Measurements from ENCODE around the gene SLC6A13. TPM values are rescaled to one million over a fixed set of nuclear protein-coding genes. Genes with fewer than 3 reads are reported as not detected.
A peak's percentile ranks its signal among the peaks of the same experiment; 100 is the strongest.
"Not testable (repeated sequence)": the region's sequence is repeated elsewhere in the genome, so short reads cannot be mapped to it uniquely, and the experiment has no call there.

Gene SLC6A13
- total RNA-seq, result 3.3 TPM
- long read RNA-seq, partial matches to known transcripts, result 0 of 2 reads
- long read RNA-seq, other reads (novel, unspliced or antisense), result 2 of 2 reads

DNA sequence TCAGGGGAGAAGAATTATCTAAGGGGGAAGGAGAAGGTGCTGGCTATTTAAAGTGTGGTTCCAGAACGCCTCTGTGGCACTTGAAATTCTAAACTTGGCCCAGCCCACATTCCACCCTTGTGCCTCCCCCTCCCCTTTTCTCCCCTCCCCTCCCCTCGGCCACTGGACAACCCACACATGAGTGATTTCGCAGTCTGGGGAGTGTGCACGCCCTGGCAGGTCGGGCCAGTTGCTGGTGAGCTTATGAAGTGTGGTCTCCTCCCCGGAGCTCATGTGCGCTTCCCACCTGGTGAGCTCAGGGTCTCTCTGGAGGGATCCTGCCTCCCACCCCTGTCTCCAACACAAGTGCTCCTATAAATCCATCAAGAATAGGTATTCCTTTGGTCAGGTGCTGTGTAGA is at the start of gene SLC6A13:
Gene SLC6A13, minus strand, starts transcription at position 20 of the 400 bp plus-strand sequence. CDS start 2,784 bp downstream, outside the sequence.
- intact Hi-C loops (cut with DNase I), result no loop called here
- ATAC-seq (ENCODE audit: poor library complexity) (peak; percentile 65), DNase-seq (no peak)

DNA sequence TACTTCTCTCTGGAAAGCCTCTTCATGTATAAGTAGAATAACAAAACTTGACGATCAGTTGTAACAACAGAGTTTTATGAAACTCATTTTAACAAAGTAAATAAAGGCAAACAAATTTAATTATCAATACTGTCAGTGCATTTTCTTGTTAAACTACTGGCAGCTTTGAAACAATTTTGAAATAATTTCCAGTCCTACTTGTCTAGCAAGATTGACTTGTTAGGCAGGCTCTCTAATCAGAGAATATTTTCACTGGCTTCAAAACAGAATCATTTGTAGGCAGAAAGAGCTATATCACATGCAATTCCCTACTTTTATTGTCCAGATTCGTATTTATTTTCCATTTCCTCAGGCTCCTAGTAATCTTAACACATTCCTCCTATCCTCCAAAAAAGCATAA is 45.9 kb upstream of the SLC6A13 start:
- ATAC-seq (ENCODE audit: poor library complexity), result no peak
- no peak for DNase-seq
- intact Hi-C loops (cut with DNase I), result no loop called here

DNA sequence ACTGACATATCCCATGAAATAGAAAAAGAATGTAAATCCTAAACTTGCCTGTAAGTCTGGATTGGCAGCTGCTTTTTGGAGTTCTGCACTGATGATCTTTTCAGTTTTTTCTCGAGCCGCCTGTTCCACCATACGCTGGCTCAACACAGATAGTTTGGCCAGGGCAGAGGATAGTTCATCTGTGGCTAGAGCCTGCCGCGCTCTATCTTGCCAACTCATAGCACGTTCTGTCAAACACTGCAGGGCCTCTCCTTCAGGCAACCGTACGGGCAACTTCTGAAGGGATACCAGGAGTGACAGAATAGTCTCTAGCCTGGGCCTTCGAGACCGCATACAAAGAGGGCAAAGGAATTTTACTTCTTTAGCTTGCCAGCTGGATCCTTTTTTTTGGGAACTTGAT is 44.8 kb upstream of the SLC6A13 start:
- ATAC-seq (ENCODE audit: poor library complexity), result no peak
- DNase-seq, result no peak
- intact Hi-C loops (cut with DNase I), result no loop called here

DNA sequence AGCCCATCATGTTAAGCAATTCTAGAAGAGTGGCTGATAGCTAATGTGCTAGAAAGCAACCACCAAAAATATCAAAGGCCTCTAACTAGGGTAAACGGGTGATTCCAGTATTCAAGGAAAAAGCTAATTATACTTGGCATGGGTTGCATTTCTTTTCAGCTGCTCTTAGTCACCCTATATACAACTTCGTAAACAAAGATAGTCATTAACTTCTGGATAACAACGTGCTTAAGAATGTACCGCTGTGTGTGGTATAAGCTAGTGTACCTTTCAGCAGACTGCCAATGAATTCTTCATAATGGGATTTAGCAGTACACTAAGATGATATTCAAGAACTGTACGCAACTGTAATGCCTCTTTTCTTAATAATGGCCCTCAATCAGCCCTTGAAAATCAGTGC is 42.2 kb upstream of the SLC6A13 start:
- intact Hi-C loops (cut with DNase I), result no loop called here
- DNase-seq (no peak), ATAC-seq (ENCODE audit: poor library complexity) (no peak)

DNA sequence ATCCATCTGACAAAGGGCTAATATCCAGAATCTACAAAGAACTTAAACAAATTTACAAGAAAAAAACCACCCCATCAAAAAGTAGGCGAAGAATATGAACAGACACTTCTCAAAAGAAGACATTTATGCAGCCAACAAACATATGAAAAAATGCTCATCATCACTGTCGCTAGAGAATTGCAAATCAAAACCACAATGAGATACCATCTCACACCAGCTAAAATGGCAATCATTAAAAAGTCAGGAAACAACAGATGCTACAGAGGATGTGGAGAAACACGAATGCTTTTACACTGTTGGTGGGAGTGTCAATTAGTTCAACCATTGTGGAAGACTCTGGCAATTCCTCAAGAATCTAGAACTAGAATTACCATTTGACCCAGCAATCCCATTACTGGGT is 40.1 kb upstream of the SLC6A13 start:
- ATAC-seq (ENCODE audit: poor library complexity); intact Hi-C loops (cut with DNase I); DNase-seq: not testable (repeated sequence)

DNA sequence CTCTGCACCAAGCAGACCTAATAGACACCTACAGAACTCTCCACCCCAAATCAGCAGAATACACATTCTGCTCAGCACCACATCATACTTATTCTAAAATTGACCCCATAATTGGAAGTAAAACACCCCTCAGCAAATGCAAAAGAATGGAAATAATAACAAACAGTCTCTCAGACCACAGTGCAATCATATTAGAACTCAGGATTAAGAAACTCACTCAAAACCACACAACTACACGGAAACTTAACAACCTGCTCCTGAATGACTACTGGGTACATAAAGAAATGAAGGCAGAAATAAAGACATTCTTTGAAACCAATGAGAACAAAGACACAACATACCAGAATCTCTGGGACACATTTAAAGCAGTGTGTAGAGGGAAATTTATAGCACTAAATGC is 37.5 kb upstream of the SLC6A13 start:
- ATAC-seq (ENCODE audit: poor library complexity); DNase-seq; intact Hi-C loops (cut with DNase I): not testable (repeated sequence)

DNA sequence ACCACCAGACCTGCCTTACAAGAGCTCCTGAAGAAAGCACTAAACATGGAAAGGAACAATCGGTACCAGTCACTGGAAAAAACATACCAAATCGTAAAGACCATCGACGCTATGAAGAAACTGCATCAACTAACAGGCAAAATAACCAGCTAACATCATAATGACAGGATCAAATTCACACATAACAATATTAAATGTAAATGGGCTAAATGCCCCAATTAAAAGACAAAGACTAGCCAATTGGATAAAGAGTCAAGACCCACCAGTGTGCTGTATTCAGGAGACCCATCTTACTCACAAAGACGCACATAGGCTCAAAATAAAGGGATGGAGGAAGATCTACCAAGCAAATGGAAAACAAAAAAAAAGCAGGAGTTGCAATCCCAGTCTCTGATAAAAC is 36.9 kb upstream of the SLC6A13 start:
- DNase-seq; intact Hi-C loops (cut with DNase I); ATAC-seq (ENCODE audit: poor library complexity): not testable (repeated sequence)

DNA sequence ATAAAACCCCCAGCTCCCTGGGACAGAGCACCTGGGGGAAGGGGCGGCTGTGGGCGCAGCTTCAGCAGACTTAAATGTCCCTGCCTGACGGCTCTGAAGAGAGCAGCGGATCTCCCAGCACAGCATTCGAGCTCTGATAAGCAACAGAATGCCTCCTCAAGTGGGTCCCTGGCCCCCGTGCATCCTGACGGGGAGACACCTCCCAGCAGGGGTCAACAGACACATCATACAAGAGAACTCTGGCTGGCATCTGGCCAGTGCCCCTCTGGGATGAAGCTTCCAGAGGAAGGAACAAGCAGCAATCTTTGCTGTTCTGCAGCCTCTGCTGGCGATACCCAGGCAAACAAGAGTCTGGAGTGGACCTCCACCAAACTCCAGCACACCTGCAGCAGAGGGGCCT is 35.4 kb upstream of the SLC6A13 start:
- DNase-seq; intact Hi-C loops (cut with DNase I); ATAC-seq (ENCODE audit: poor library complexity): not testable (repeated sequence)

DNA sequence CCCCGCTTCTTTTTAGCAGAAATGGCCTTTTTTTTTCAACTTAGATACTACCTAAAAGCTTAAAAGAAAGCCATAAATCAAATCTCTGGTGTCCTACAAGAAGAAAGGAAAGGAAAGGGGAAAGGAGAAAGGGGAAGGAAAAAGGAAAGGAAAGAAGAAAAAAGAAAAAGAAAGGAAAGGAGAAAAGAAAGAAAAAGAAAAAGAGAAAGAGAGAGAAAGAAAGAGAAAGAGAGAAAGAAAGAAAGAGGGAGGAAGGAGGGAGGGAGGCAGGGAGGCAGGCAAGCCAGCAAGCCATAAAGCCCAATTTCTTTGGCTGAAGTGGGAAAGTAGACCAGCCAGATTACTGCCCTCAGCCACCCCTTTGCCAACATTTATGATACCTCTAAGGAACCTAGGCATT is 32.5 kb upstream of the SLC6A13 start:
- intact Hi-C loops (cut with DNase I), result no loop called here
- ATAC-seq (ENCODE audit: poor library complexity), result no peak
- no peak for DNase-seq

DNA sequence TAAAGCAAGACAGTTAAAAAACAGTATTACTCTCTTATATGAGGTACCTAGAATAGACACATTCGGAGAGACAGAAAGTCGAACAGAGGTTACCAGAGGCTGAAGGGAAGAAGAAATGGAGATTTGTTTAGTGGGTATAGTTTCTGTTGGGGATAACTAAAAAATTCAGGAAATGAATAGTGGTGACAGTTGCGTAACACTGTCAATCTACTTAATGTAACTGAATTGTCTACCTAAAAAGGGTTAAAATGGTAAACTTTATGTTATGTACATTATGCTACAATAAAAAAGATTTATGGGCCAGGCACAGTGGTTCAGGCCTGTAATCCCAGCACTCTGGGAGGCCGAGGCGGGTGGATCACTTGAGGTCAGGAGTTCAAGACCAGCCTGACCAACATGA is 30.6 kb upstream of the SLC6A13 start:
- ATAC-seq (ENCODE audit: poor library complexity), result no peak
- intact Hi-C loops (cut with DNase I), result no loop called here
- no peak for DNase-seq

DNA sequence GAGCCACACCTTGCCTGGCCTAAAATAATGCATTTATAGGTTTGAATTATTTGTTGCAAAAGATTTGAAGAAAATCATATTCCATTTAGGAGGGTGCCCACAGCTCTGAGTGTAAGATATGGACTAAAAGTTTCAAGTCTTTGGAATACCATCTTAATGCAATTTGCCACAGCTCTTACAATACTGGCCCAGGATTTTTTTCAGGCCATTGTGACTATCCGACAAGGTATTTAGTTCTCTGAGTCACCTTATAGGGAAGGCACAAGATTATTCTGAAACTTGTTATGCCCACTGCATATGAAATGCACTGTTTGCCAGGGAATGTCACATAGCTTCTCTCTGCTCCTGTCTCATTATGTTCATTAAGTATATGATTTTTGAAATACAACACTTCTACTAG is 29.6 kb upstream of the SLC6A13 start:
- intact Hi-C loops (cut with DNase I), result no loop called here
- no peak for ATAC-seq (ENCODE audit: poor library complexity)

DNA sequence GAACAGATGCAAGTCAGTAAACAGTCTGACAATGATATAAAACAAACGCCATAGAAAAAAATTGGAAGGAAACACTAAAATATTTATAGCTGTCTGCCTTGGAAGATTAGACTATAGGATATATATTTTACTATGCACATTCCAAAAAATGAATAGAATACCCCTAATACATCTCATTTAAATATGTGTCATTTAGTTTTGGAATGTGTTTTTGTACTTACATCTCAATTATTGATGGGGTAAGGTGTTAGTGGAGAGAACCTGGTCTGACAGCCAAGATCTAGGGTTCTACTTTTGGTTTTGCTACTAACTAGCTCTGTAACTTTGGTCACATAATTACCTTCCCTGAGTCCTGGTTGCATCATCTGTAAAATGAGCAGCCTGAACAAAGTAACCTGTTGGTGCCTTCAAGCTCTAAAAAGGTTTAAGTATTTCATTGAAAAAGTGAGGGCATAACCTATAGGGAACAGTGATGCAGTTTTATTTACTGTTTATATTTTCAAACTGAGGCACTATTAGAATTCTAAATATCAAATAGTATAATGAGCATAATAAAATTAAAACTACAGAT is 28.6 kb upstream of the SLC6A13 start:
- DNase-seq (no peak), ATAC-seq (ENCODE audit: poor library complexity) (no peak)
- intact Hi-C loops (cut with DNase I), result no loop called here

More for the DNA sequence above, 29.6 kb upstream of the SLC6A13 start:
- no peak for DNase-seq

DNA sequence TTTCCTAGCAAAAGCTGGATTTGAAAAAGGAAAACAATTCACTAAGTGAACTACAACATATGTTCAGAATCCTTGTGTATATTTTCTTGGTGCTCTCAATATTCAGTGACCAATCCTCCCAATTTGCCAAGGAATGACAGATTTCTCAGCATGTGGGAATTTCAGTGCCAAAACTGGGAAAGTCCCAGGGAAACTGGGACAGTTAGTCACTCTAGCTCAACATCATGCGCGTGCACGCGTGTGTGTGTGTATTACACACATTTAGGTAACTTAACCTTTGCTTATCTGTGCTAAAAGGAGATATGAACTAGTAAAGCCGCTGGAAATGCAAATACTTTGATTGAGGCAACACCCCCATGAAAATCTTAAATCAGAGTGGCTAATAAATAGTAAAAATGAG is 26.1 kb upstream of the SLC6A13 start:
- ATAC-seq (ENCODE audit: poor library complexity) (peak; percentile 15), DNase-seq (peak; percentile 57)
- intact Hi-C loops (cut with DNase I), result no loop called here

DNA sequence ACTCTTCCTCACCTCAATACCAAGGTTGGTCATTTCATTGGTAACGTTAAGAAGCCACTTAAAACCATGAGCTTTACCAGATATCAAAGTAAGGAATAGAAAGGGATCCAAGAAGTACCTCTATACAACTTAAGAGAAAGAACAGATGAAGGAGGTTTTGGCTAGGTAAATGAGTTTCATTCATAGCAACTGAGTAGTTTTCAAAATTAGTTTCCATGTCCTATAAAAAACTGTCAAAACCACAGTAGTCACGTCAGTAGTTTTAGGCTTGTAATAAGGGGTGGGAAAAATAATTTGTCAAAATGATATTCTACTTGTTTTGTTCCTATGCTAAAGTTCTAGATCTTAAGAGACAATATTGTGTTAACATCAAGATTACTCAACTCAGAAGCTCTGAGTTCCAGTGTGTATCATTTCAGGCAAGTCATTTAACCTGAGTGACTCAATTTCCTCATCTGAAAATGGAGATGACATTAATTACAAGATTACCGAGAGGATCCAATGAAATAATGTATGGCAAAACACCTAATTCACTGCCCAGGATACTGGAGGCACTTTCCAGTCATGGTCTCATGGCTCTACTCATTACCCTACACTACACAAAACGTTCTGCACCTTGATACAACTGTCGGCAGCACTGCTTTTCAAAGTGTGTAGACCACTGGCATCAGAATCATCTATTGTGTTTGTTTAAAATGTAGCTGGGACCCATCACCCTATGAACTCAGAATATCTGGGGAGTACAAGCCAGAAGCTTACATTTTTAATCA is 24.1 kb upstream of the SLC6A13 start:
- no peak for ATAC-seq (ENCODE audit: poor library complexity)
- intact Hi-C loops (cut with DNase I), result no loop called here

DNA sequence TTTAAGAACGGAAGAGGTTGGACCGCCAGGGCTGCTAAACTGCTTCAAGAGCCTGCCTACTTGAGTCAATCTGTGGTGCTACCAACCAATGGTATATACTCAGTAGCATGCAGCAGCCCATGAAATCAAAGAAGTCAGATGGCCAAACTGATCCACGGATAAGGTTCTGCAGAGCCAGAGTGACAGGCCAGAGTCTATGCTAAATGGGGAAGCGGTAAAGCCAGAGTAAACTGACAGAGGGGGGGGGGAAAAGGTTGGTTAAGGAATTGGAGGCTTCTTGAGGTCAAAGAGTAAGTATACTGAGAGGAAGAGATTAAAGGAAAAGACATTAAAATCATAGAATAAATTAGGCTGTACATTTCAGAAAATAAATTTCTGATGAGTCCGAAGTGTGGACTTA is 15.4 kb upstream of the SLC6A13 start:
- DNase-seq, result no peak
- ATAC-seq (ENCODE audit: poor library complexity), result no peak
- intact Hi-C loops (cut with DNase I), result no loop called here

More for the DNA sequence above, 24.1 kb upstream of the SLC6A13 start:
- DNase-seq, result no peak

DNA sequence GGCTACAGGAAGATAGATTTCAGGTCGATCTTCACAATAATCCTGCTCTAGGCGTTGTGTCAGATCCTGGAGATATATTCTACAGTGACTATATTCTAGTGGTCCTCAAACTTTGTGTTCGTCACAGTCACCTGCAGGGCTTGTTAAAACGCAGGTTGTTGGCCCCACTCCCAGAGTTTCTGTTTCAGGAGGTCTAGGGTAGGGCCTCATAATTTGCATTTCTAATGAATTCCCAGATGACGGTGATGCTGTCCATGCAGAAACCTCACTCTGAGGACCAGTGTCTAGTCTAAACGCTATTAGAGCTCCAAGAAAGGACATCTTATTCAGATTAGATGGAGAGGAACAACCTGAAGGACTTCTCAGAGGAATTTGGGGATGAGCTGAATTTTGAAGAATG is 13.2 kb upstream of the SLC6A13 start:
- ATAC-seq (ENCODE audit: poor library complexity), result no peak
- DNase-seq, result no peak
- intact Hi-C loops (cut with DNase I), result no loop called here

DNA sequence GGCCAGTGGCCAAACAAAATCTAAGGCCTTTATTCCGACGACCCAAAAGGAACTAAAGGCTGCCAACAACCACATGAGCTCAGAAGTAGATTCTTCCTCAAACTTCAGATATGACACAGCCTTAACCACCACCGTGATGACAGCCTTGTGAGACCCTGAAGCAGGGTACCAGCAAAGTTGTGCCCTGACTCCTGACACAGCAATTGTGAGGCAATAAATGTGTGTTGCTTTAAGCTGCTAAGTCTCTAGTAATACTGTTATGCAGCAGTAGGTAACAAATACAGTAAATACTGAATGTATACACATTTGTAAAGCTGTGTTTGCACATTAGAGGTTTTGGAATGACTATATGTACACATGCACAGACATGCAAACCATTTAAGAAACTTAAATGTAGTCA is 10.7 kb upstream of the SLC6A13 start:
- no peak for ATAC-seq (ENCODE audit: poor library complexity)
- intact Hi-C loops (cut with DNase I), result no loop called here

DNA sequence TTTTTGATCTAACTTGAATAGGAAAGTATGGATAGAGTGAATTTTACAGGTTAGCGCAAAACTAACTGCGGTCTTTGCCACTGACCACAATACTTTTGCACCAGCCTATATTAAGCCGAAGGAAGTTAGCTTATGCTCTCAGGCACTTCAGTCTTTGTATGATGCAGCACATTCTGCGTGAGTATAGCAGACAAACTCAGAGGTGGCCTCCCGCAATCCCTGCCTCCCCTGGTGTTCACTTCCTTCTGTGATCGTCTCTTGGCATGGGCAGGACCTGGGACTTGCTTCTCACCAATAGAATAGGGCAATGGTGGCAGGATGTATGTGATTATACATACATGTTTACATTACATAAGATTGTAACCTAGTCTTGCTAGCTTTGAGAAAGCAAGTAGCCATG is 10.3 kb upstream of the SLC6A13 start:
- no peak for ATAC-seq (ENCODE audit: poor library complexity)
- intact Hi-C loops (cut with DNase I), result no loop called here

More for the DNA sequence above, 10.7 kb upstream of the SLC6A13 start:
- no peak for DNase-seq

DNA sequence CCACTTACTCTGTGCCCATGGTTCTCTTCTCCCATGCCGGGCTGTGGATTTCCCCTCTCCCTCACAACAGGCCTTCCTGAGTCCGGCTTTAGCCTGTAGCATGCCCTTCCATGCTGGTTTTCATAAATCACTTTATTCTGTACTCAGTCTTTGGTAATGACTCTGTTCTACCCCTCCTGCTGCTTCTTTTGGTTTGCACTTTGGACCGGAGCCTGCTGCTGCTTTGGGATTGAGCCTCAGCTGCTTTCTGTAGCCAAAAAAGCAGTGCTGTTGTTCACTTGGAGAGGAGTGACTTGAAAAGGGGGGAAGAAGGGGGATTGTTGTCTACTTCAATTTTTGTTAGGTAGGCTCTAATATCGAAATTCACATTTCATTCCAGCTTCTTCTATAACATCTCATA is 8.5 kb upstream of the SLC6A13 start:
- no peak for DNase-seq
- ATAC-seq (ENCODE audit: poor library complexity), result peak; percentile 45
- intact Hi-C loops (cut with DNase I), result no loop called here

More for the DNA sequence above, 10.3 kb upstream of the SLC6A13 start:
- no peak for DNase-seq

DNA sequence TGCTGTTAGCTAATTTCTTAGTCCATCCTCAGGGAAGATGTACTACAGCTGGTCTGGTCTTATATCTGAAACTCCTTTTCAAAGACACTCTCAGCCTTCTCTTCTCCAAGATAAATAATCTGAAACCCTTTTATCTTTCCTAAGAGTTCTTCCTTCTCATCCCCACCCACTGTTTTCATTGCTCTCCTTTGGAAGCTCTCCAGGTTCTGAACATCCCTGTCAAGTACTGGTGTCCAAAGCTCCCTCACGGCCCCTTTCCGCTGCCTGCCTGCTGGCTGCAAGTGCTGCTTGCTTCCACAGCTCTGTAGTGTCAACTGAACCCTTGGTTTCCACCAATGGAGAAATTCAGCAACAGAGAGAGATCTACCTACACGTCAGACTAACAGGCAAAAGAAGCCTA is 6.6 kb upstream of the SLC6A13 start:
- intact Hi-C loops (cut with DNase I), result no loop called here
- DNase-seq, result no peak
- peak; percentile 14 for ATAC-seq (ENCODE audit: poor library complexity)

All from Right ventricle myocardium superior (tissue), 1 donor.